Measurements from ENCODE around the gene PRPF38B.

Gene PRPF38B

GRCh38 chr1:108704496-108704895, 12.4 kb downstream of the PRPF38B start:
- no peak overlapping the region for H3K27ac ChIP-seq
- H3K9ac ChIP-seq (ENCODE audit: insufficient read length), result no peak overlapping the region
- TF ChIP-seq POLR2AphosphoS5 (IDR thresholded peaks at IDR 0.05; ENCODE audit: borderline replicate concordance, low read depth, low read length) (no peak), FOXP2 (optimal IDR thresholded peaks at IDR 0.05; ENCODE audit: control extremely low read depth, extremely low read length, insufficient read depth) (no peak), EZH2 (IDR thresholded peaks at IDR 0.05) (no peak)
- H3K36me3 ChIP-seq (ENCODE audit: insufficient read depth, low read length), result peaks cover 25% of the 10 kb centered on the region
- H3K4me3 ChIP-seq, result no peak overlapping the region
- H3K9me3 ChIP-seq (ENCODE audit: low read depth, low read length), result no peaks in the 10 kb centered on the region
- no peak for DNase-seq (ENCODE audit: low read depth, low spot score)

GRCh38 chr1:108706643-108707042, 14.5 kb downstream of the PRPF38B start:
- Histone ChIP-seq H3K27ac (no peak overlapping the region), H3K9ac (ENCODE audit: insufficient read length) (no peak overlapping the region), H3K36me3 (ENCODE audit: insufficient read depth, low read length) (peaks cover 3% of the 10 kb centered on the region; the same call in 1 of the 2 replicates), H3K4me3 (no peak overlapping the region), H3K9me3 (ENCODE audit: low read depth, low read length) (no peaks in the 10 kb centered on the region)
- DNase-seq (ENCODE audit: low read depth, low spot score), result no peak
- TF ChIP-seq EZH2 (IDR thresholded peaks at IDR 0.05) (no peak), FOXP2 (optimal IDR thresholded peaks at IDR 0.05; ENCODE audit: control extremely low read depth, extremely low read length, insufficient read depth) (no peak), POLR2AphosphoS5 (IDR thresholded peaks at IDR 0.05; ENCODE audit: borderline replicate concordance, low read depth, low read length) (no peak)

- Histone ChIP-seq H3K9me3 (ENCODE audit: low read depth, low read length) (no peaks in the 10 kb centered on the region), H3K4me3 (no peak overlapping the region), H3K9ac (ENCODE audit: insufficient read length) (no peak overlapping the region), H3K36me3 (ENCODE audit: insufficient read depth, low read length) (no peaks in the 10 kb centered on the region), H3K27ac (no peak overlapping the region)
- no peak for TF ChIP-seq FOXP2 (optimal IDR thresholded peaks at IDR 0.05; ENCODE audit: control extremely low read depth, extremely low read length, insufficient read depth)
- no peak for TF ChIP-seq EZH2 (IDR thresholded peaks at IDR 0.05)
- TF ChIP-seq POLR2AphosphoS5 (IDR thresholded peaks at IDR 0.05; ENCODE audit: borderline replicate concordance, low read depth, low read length), result no peak
- DNase-seq (ENCODE audit: low read depth, low spot score), result no peak
These were observed 16.9 kb downstream of the PRPF38B start for GRCh38 chr1:108708691-108709660.

DNA sequence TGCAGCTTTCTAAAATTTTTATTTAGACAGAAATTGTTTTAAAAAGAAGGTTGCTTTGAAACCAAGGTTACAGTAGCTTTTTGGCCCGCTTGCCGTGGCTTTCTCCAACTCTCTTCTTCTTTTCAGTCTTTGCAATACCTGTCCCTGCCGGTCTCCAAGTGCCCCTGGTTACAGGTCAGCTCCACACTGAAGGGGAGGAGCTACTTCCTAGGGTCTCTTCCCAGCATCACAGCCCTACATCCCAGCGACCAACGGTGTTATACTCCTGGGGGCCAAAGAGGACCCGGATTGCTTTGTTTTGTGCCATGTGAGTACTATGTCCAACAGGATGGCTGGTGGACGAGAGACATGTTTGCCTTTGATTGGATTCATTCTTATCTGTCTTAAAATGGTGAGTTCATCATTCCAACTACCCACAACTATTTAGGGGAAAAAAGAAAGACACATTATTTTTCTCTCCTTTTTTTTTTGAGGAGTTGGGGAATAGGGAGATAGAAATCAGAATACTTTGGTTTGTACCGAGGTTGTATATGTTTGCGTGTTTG, 20.6 kb downstream of the PRPF38B start, which contains the start of gene FNDC7:
TSS of gene FNDC7 (plus strand) at position 303 of the 545 bp plus-strand sequence. CDS start at position 329, 26 bp downstream.
- Histone ChIP-seq H3K9me3 (ENCODE audit: low read depth, low read length) (no peaks in the 10 kb centered on the region), H3K9ac (ENCODE audit: insufficient read length) (no peak within 1 kb of the TSS), H3K4me3 (no peak within 1 kb of the TSS), H3K36me3 (ENCODE audit: insufficient read depth, low read length) (no peaks in the 10 kb centered on the region), H3K27ac (no peak within 1 kb of the TSS)
- no peak for DNase-seq (ENCODE audit: low read depth, low spot score)
- TF ChIP-seq FOXP2 (optimal IDR thresholded peaks at IDR 0.05; ENCODE audit: control extremely low read depth, extremely low read length, insufficient read depth) (no peak), POLR2AphosphoS5 (IDR thresholded peaks at IDR 0.05; ENCODE audit: borderline replicate concordance, low read depth, low read length) (no peak), EZH2 (IDR thresholded peaks at IDR 0.05) (no peak)

DNA sequence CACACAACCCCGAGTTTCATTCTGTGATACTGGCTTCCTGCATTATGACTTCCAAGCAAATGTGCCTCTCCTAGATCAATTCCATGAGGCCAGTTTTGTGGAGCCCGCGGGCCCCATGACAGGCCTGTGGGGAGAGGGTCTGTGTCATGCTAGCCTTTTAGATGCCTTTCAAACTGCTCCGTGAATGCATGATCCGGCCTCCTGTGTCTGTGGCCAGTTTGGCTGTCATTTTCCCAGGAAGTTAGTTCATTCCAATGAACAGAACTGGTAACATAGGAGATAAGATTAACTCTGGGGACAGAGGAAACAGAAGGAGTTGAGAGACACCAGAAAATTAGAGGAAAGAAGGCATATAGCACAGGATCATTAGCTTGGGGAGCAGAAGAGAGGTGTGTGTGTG, 23.8 kb downstream of the PRPF38B start:
- Histone ChIP-seq H3K9me3 (ENCODE audit: low read depth, low read length) (no peaks in the 10 kb centered on the region), H3K36me3 (ENCODE audit: insufficient read depth, low read length) (no peaks in the 10 kb centered on the region), H3K4me3 (no peak overlapping the region), H3K27ac (no peak overlapping the region), H3K9ac (ENCODE audit: insufficient read length) (no peak overlapping the region)
- TF ChIP-seq FOXP2 (optimal IDR thresholded peaks at IDR 0.05; ENCODE audit: control extremely low read depth, extremely low read length, insufficient read depth) (no peak), POLR2AphosphoS5 (IDR thresholded peaks at IDR 0.05; ENCODE audit: borderline replicate concordance, low read depth, low read length) (no peak), EZH2 (IDR thresholded peaks at IDR 0.05) (no peak)
- no peak for DNase-seq (ENCODE audit: low read depth, low spot score)

DNA sequence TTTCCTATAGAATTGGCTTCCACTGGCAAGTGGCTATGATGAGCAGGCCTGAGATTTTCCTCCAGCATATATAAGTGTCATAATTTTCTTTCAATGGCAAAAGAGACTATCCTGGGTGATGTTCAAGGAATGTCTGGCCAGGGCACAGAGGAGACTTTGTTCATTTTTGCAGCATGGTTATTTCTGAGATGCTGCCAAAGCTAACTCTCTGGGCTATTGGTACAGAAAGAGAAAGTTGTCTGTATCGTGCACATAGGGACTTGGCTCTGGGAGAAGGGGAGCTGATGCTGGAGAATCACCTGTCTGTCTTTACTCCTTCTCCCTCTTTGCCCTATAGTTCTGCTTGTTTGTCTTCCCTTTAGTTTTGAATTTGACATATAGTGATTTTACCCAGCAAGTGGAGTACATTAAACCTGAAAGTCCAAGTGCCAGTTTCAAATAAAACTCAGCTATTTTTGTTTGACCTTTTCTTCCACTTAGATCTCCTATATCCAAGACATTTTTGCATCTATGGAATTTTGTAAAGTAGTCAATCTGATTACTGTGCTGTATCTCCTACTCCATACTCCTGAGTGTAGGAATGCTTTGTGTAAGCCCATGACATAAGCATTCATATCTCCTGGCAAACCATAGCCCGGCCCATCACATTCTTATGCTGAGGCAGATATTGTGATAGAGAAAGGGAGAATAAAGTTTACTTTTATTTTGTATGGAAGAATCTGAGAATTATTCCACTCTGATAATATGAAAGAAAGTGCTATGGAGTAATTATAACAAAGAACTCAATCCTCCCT, 24.5 kb downstream of the PRPF38B start:
- no peak overlapping the region for H3K9ac ChIP-seq (ENCODE audit: insufficient read length)
- H3K9me3 ChIP-seq (ENCODE audit: low read depth, low read length), result no peaks in the 10 kb centered on the region
- TF ChIP-seq POLR2AphosphoS5 (IDR thresholded peaks at IDR 0.05; ENCODE audit: borderline replicate concordance, low read depth, low read length) (no peak), FOXP2 (optimal IDR thresholded peaks at IDR 0.05; ENCODE audit: control extremely low read depth, extremely low read length, insufficient read depth) (no peak), EZH2 (IDR thresholded peaks at IDR 0.05) (no peak)
- H3K36me3 ChIP-seq (ENCODE audit: insufficient read depth, low read length), result no peaks in the 10 kb centered on the region
- no peak overlapping the region for H3K27ac ChIP-seq
- H3K4me3 ChIP-seq, result no peak overlapping the region
- no peak for DNase-seq (ENCODE audit: low read depth, low spot score)

- Histone ChIP-seq H3K4me3 (no peak overlapping the region), H3K9ac (ENCODE audit: insufficient read length) (no peak overlapping the region), H3K27ac (no peak overlapping the region), H3K9me3 (ENCODE audit: low read depth, low read length) (no peaks in the 10 kb centered on the region), H3K36me3 (ENCODE audit: insufficient read depth, low read length) (no peaks in the 10 kb centered on the region)
- DNase-seq (ENCODE audit: low read depth, low spot score), result no peak
- TF ChIP-seq FOXP2 (optimal IDR thresholded peaks at IDR 0.05; ENCODE audit: control extremely low read depth, extremely low read length, insufficient read depth) (no peak), EZH2 (IDR thresholded peaks at IDR 0.05) (no peak), POLR2AphosphoS5 (IDR thresholded peaks at IDR 0.05; ENCODE audit: borderline replicate concordance, low read depth, low read length) (no peak)
These were observed 25.7 kb downstream of the PRPF38B start for GRCh38 chr1:108717774-108718316.
